HG02970 (cell line): ENCODE measurements around the gene MED8.

ENCODE experiments used
- ATAC-seq: cut with Tn5 transposase; IDR thresholded peaks from one replicate; pipeline ENCODE4 v1.9.1; 2021; ENCODE audit warnings: mild to moderate bottlenecking, moderate library complexity, moderate number of reproducible peaks; ENCODE audit not compliant: unreplicated experiment, low FRiP score

Gene MED8

DNA sequence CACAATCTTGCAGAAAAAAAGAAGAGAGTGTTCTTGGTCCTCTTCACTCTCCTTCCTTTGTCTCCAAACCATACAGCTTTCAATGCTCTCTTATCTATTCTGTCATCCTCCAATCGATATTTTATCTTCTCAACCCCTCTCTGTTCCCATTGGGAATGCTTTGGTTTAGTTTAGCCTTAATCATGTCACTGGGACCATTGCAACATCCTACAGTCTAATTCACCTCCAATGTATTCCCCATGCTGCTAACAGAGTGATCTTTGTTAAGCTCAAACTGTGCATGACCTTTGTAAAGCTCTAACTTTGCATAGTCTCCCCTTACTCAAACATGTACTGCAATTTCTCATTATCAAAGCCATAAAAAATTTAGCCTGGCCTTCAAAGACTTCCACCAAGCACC lies 49.0 kb downstream of the MED8 start:
- ATAC-seq: no peak

DNA sequence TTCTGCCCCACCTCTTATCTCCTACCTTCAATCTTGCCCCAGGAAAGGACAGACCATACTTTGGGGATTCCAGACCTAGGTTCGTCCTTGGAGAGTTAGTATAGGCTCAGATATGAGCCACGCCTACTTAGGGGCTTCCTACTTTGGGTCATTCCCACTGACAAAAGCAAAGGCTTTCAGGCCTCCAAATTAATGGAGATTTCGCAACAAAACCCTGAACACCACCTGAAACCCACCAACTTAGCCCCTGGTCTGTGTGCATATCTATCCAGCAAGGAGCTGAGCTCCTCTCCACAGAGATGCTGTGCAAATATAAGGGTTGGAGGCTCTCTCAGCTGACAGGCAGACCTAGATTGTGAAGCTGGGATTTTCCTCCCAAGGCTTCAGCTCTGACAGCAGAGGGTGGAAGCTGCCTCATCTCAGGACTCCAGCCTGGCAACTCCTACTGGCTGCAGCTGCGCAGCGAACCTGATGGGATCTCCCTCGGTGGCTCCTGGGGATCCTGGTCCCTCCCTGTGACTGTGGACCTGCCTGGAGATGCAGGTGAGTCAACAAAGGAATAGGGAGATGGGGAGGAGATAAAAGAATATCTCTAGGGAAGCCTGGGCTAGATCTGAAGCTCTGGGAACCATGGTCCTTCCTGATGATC lies 49.9 kb downstream of the MED8 start:
- no peak for ATAC-seq

DNA sequence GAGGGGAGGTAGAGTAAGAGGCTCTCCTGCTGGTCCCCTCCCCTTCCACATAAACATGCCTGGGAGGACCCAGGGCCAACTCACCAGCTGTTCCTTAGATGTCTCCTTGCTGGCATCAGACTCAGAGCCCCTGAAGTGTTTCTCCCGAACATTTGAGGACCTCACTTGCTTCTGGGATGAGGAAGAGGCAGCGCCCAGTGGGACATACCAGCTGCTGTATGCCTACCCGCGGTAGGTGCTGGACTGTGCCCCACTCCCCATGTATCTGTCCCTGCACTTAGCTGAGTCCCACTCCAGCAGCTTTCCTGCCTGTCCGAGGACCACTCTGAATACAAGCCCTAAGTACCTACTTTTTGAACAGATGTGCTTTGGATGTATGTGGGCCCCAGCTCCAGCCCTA lies 51.6 kb downstream of the MED8 start:
- no peak for ATAC-seq

DNA sequence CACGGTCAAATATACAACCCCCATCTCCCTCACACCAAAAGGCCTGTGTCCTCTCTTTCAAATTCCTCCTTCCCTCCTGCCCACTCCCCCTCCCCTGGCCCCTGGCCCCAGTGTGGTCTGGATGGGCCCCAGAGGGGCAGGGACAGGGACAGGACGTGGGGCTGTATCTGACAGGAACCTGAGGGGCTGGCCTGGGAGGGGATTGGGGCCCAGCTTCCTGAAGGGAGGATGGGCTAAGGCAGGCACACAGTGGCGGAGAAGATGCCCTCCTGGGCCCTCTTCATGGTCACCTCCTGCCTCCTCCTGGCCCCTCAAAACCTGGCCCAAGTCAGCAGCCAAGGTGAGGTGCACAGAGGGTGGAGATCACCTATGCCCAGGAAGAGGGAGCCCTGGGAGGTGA lies 52.0 kb downstream of the MED8 start, which contains the start of gene MPL:
MPL (plus strand) TSS at position 231 of the 400 bp plus-strand sequence; CDS start at position 262, 31 bp downstream.
- no peak for ATAC-seq

DNA sequence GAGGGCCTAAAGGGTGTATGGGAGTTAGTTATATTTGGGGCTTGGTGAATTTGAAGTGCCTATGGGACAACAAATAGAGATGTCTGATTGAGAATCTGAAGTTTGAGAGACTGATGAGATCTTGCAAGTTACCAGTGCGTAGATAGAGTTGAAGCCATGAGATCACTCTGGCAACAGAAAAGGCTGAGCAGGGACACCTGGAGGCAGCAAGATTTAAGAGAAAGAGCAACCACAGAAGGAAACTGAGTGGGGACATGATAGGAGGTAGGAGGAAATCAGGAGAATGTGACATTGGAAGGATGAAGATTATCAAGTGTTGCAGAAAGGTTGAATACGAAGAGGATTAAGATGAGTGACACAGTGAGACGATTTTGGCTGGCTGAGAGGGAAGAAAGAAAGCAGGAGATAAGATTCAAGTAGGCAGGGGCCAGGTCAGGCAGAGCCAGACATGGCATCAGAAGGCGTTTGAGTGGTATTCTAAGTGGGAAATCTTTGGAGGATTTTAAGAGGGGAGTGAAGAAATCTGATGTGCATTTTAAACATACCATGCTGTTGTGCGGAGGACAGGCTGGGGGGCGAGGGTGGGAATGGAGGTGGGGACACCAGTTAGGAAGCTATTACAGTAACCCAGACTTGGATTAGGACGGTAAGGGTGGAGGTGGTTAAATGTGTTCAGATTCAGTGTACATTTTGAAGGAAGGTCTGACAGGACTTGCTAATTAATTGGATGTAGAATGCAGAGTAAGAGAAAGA lies 55.0 kb downstream of the MED8 start:
- no peak for ATAC-seq
